ENCODE results near the gene SH3RF2.
"Not testable (repeated sequence)": the region's sequence is repeated elsewhere in the genome, so short reads cannot be mapped to it uniquely, and the experiment has no call there.

The SH3RF2 gene

DNA sequence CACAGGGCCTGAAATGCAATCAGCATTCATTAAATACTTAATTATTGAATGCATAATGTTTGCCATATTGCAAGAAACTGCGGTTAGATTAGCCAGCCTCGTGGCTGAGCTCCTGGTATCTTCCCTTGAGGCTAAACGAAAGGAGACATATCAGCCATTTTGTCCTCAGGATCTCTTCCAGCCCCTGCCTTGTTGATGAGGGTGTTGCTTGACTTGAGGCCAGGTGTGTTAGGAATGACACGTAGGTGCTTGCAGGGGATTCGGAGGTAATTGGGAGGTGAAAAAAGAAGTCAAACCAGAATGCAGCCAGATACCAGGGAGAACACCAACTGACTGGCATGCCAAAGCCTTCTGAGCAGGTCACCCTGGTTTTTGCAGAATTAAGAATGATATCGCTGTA is 12.5 kb downstream of the SH3RF2 start:
- POLR2A ChIA-PET: no interaction called here
- DNase-seq (ENCODE audit: extremely low spot score): no peak
- CTCF ChIA-PET: no interaction called here
- TF ChIP-seq, protein P1, sequence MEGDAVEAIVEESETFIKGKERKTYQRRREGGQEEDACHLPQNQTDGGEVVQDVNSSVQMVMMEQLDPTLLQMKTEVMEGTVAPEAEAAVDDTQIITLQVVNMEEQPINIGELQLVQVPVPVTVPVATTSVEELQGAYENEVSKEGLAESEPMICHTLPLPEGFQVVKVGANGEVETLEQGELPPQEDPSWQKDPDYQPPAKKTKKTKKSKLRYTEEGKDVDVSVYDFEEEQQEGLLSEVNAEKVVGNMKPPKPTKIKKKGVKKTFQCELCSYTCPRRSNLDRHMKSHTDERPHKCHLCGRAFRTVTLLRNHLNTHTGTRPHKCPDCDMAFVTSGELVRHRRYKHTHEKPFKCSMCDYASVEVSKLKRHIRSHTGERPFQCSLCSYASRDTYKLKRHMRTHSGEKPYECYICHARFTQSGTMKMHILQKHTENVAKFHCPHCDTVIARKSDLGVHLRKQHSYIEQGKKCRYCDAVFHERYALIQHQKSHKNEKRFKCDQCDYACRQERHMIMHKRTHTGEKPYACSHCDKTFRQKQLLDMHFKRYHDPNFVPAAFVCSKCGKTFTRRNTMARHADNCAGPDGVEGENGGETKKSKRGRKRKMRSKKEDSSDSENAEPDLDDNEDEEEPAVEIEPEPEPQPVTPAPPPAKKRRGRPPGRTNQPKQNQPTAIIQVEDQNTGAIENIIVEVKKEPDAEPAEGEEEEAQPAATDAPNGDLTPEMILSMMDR (IDR thresholded peaks at IDR 0.05; ENCODE audit: control extremely low read depth, extremely low read depth, low read depth, missing control alignments): no peak

DNA sequence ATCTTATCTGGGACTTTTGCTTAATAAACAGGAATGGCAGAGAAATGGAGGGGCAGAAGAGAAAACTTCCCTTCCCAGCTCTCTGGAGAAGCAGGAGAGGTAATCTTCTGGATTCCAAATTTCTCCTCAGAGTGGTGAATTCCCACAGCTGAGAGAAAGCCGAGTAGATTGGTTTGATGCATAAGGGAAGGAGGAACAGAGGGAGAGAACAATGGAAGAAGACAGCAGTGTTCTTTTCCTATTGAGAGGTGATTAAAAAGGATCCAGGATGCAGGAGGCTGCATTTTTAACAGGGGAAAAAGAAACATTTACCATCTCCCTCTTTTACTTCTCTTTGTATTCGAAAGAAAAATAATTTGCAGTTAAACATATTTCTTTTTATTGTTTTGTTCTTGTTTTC is 13.1 kb downstream of the SH3RF2 start:
- TF ChIP-seq, protein P1 (IDR thresholded peaks at IDR 0.05; ENCODE audit: control extremely low read depth, extremely low read depth, low read depth, missing control alignments): no peak
- ChIA-PET CTCF (interaction anchor here (1.9 kb wide), 1 partner anchor 9 kb away, joined by 6 read pairs; no protein-coding TSS in a partner anchor), POLR2A (no interaction called here)
- no peak for DNase-seq (ENCODE audit: extremely low spot score)

- TF ChIP-seq, protein P1 (IDR thresholded peaks at IDR 0.05; ENCODE audit: control extremely low read depth, extremely low read depth, low read depth, missing control alignments): no peak
- ChIA-PET CTCF (interaction anchor here (1.0 to 1.9 kb wide), 5 partner anchors 8 to 20 kb away, joined by 3 to 6 read pairs (median 3); partner anchors contain the start of gene SH3RF2), POLR2A (no interaction called here)
- DNase-seq (ENCODE audit: extremely low spot score): no peak
Measured at GRCh38 chr5:145951071-145951470, 14.7 kb downstream of the SH3RF2 start.

DNA sequence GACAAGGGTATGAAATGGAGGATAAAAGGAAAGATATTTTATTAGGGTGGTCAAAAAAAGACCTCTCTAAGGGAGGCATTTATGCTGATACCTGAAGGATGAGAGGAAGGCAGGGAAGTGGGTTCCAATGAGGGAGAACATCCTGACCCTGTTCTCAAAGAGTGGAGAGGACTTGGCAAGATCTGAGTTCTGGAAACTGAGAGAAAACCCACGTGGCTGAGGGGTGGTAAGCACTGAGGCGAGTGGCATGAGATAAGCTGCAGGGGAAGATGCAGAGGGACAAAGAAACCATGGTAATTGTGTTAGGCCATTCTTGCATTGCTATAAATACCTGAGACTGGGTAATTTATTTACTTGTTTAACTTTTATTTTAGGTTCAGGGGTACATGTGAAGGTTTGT is 16.8 kb downstream of the SH3RF2 start:
- DNase-seq (ENCODE audit: extremely low spot score): no peak
- TF ChIP-seq, protein P1 (IDR thresholded peaks at IDR 0.05; ENCODE audit: control extremely low read depth, extremely low read depth, low read depth, missing control alignments): no peak
- POLR2A ChIA-PET: no interaction called here
- CTCF ChIA-PET: interaction anchor here (1.2 to 1.7 kb wide), 2 partner anchors 25 to 27 kb away, joined by 3 to 4 read pairs; no protein-coding TSS in a partner anchor

- DNase-seq (ENCODE audit: extremely low spot score); POLR2A ChIA-PET: not testable (repeated sequence)
- CTCF ChIA-PET: interaction anchor here (1.7 to 2.3 kb wide), 2 partner anchors 9 to 24 kb away, joined by 4 to 8 read pairs; no protein-coding TSS in a partner anchor
Measured at GRCh38 chr5:145954140-145954539, 17.8 kb downstream of the SH3RF2 start.

- DNase-seq (ENCODE audit: extremely low spot score): no peak
- ChIA-PET POLR2A (no interaction called here), CTCF (no interaction called here)
- TF ChIP-seq, protein P1 (IDR thresholded peaks at IDR 0.05; ENCODE audit: control extremely low read depth, extremely low read depth, low read depth, missing control alignments): no peak
Measured at GRCh38 chr5:145957388-145957787, 21.0 kb downstream of the SH3RF2 start.

GRCh38 chr5:145958436-145958835 is 22.1 kb downstream of the SH3RF2 start:
- TF ChIP-seq, protein P1 (IDR thresholded peaks at IDR 0.05; ENCODE audit: control extremely low read depth, extremely low read depth, low read depth, missing control alignments): no peak
- no peak for DNase-seq (ENCODE audit: extremely low spot score)
- ChIA-PET CTCF (interaction anchor here (1.6 kb wide), 1 partner anchor 8 kb away, joined by 6 read pairs; no protein-coding TSS in a partner anchor), POLR2A (no interaction called here)

All from GM10248 (cell line).